ENCODE data around the gene CACNA2D1. TPM values are rescaled to one million over a fixed set of nuclear protein-coding genes. Genes with fewer than 3 reads are reported as not detected.

CACNA2D1 gene
- total and polyA plus RNA-seq, 9 of the 15 experiments (the other 6 are each of a cell fraction or from before 2014, with no cell fraction given): 0.49 TPM; not detected in 8

DNA sequence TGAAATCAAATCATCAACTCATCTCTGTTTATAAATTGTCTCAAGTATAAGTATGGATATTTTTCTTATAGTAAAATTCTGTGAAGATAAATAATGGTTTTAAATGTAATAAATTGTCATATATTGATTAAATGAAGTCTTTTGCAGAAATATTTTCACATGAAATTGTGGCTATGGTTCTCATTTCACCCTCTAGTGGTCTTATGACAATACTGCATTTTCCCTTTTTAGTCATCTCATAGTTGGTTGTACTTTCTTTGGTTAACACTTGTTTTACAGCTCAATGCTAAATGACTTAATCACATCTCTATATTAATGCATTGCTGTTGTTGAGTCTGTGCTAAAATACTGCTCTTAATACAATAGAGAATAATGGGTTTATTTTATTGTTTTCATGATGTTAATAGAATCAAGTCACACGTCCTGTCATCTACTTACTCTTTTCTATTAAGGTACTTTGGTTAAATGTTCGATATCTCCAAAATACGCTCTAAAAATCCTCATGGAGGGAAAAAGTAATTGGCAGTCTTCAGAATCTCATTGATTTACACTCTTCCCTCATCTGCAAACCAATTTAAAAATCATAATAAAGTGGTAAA lies 38.0 kb upstream of the CACNA2D1 start:
- Histone ChIP-seq H4K20me1 (replicated peaks; ENCODE audit: control insufficient read depth, insufficient read depth, low read length) (no peaks in the 10 kb centered on the region), H3K4me1 (replicated peaks in 1 of 2; ENCODE audit: control insufficient read depth in 2 of 2, insufficient read depth in 2 of 2, low read length in 2 of 2) (no peaks in the 10 kb centered on the region), H3K9me3 (replicated peaks; ENCODE audit: control insufficient read depth, insufficient read depth, low read depth, low read length) (no peaks in the 10 kb centered on the region), H3K9ac (ENCODE audit: insufficient read depth in 1 of 2, low read depth in 2 of 2, low read length in 2 of 2) (no peak overlapping the region), H3K9me1 (ENCODE audit: control insufficient read depth, insufficient read depth, low read length) (no peaks in the 10 kb centered on the region), H3K4me2 (ENCODE audit: insufficient read depth, low read length) (no peak overlapping the region), H3K79me2 (ENCODE audit: control insufficient read depth, insufficient read depth, low read length) (no peaks in the 10 kb centered on the region), H2AFZ (ENCODE audit: low read depth, low read length) (no peak overlapping the region), H3K27me3 (ENCODE audit: control insufficient read depth in 2 of 2, insufficient read depth in 2 of 2, low read length in 2 of 2) (no peaks in the 10 kb centered on the region), H3K27ac (ENCODE audit: extremely low read depth, low read depth, low read length) (no peak overlapping the region), H3K36me3 (ENCODE audit: control insufficient read depth, insufficient read depth, low read length) (no peaks in the 10 kb centered on the region), H3K4me3 (no peak overlapping the region)
- no TSS peak for BruUV-seq (replicated peaks)
- in situ Hi-C loops (cut with MboI): no loop called here
- DNase-seq (ENCODE audit: extremely low read depth in 1 of 4, low spot score in 3 of 4): peak in 2 of 4 experiments; percentile 2 to 10
- intact Hi-C loops (cut with micrococcal nuclease): loop anchor here (10.0 kb wide), 1 partner anchor 437 kb away; no protein-coding TSS in a partner anchor
- POLR2A ChIA-PET: no interaction called here
- CTCF ChIA-PET (ENCODE audit: low intra/inter-chr PET ratio): no interaction called here
- no peak for TF ChIP-seq ZNF12 (CRISPR knock-in tag; IDR thresholded peaks at IDR 0.05)
- TF ChIP-seq, protein P1, sequence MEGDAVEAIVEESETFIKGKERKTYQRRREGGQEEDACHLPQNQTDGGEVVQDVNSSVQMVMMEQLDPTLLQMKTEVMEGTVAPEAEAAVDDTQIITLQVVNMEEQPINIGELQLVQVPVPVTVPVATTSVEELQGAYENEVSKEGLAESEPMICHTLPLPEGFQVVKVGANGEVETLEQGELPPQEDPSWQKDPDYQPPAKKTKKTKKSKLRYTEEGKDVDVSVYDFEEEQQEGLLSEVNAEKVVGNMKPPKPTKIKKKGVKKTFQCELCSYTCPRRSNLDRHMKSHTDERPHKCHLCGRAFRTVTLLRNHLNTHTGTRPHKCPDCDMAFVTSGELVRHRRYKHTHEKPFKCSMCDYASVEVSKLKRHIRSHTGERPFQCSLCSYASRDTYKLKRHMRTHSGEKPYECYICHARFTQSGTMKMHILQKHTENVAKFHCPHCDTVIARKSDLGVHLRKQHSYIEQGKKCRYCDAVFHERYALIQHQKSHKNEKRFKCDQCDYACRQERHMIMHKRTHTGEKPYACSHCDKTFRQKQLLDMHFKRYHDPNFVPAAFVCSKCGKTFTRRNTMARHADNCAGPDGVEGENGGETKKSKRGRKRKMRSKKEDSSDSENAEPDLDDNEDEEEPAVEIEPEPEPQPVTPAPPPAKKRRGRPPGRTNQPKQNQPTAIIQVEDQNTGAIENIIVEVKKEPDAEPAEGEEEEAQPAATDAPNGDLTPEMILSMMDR (IDR thresholded peaks at IDR 0.05 in 2 of 3, conservative IDR thresholded peaks at IDR 0.05 in 1 of 3; ENCODE audit: insufficient read depth in 2 of 3, low read depth in 1 of 3, low read length in 3 of 3): peak in 2 of 3 experiments; percentile 16 to 31; a peak in 2 of 6 replicates
- no peak for TF ChIP-seq EHMT2 (IDR thresholded peaks at IDR 0.05)
- peak in 1 of 2 experiments; percentile 34; a peak in 3 of 4 replicates for TF ChIP-seq RAD21 (CRISPR knock-in tag; conservative IDR thresholded peaks at IDR 0.05 in 1 of 2, IDR thresholded peaks at IDR 0.05 in 1 of 2)
- FAIRE-seq: no peak
- no peak for ATAC-seq
- 0% methylated on average over 3 of the region's 3 CpGs for WGBS (ENCODE audit: insufficient coverage, low coverage, missing lambda C conversion rate)

All from K562 (cell line).